WERI-Rb-1 (cell line): ENCODE results near the gene CARD19.

ENCODE experiments used
- DNase-seq: peaks from one replicate; pipeline ENCODE4 v3.0.0-alpha.2; 2020
- H3K27ac ChIP-seq: fragments of 250-450 bp; sonication (Bioruptor Pico); 2 replicates; pipeline ENCODE4 v1.5.1; 2020; ENCODE audit warnings: mild to moderate bottlenecking, moderate library complexity
- H3K27me3 ChIP-seq: fragments of 250-450 bp; sonication (Bioruptor Pico); 2 replicates; pipeline ENCODE4 v1.5.1; 2021; ENCODE audit warnings: mild to moderate bottlenecking, low read depth, moderate library complexity; ENCODE audit not compliant: insufficient read depth, severe bottlenecking
- H3K36me3 ChIP-seq: fragments of 250-450 bp; sonication (Bioruptor Pico); 2 replicates; pipeline ENCODE4 v1.5.1; 2020; ENCODE audit warnings: mild to moderate bottlenecking, moderate library complexity
- H3K4me3 ChIP-seq: 2 replicates; pipeline ENCODE4 v1.5.1; 2011; ENCODE audit warnings: low read depth, mild to moderate bottlenecking, control low read depth, low read length
- H3K9me3 ChIP-seq: fragments of 250-450 bp; sonication (Bioruptor Pico); 2 replicates; pipeline ENCODE4 v1.5.1; 2021; ENCODE audit warnings: mild to moderate bottlenecking, moderate library complexity; ENCODE audit not compliant: severe bottlenecking
- TF ChIP-seq, protein P1 (sequence below): IDR thresholded peaks from 2 replicates; pipeline ENCODE4 v1.5.1; 2011; ENCODE audit warnings: low read depth, mild to moderate bottlenecking, control low read depth, inconsistent platforms, low read length

CARD19 gene

DNA sequence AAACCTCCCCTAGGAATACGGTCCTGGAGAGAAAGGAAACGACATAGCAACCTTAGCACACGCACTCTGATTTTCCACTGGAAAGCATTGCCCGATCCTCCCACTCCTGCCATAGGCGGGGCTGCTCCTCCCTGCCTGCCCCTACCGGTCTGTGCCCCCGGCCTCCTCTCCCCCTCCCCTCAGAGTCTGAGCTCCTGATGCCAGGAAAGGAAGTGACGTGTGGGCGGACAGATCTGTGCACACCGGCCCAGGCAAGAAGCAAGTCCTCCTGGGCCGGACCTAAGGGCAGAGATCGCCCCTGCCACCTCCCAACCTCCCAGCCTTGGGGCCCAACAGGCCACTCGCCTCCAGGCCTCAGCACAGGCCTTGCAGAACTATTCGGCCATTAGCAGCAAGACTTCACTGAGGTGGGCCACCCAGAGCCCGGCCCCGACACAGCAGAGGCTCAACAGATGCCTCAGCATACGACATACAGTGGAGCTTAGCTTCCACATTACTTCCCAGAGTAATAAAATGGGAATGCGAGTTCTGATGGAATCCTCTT lies 30.9 kb downstream of the CARD19 start:
- TF ChIP-seq, protein P1, sequence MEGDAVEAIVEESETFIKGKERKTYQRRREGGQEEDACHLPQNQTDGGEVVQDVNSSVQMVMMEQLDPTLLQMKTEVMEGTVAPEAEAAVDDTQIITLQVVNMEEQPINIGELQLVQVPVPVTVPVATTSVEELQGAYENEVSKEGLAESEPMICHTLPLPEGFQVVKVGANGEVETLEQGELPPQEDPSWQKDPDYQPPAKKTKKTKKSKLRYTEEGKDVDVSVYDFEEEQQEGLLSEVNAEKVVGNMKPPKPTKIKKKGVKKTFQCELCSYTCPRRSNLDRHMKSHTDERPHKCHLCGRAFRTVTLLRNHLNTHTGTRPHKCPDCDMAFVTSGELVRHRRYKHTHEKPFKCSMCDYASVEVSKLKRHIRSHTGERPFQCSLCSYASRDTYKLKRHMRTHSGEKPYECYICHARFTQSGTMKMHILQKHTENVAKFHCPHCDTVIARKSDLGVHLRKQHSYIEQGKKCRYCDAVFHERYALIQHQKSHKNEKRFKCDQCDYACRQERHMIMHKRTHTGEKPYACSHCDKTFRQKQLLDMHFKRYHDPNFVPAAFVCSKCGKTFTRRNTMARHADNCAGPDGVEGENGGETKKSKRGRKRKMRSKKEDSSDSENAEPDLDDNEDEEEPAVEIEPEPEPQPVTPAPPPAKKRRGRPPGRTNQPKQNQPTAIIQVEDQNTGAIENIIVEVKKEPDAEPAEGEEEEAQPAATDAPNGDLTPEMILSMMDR, result no peak
- DNase-seq, result no peak
- no peak overlapping the region for H3K27ac ChIP-seq
- H3K9me3 ChIP-seq, result no peaks in the 10 kb centered on the region
- no peaks in the 10 kb centered on the region for H3K27me3 ChIP-seq
- H3K36me3 ChIP-seq, result peaks cover 3% of the 10 kb centered on the region; the same call in 1 of the 2 replicates
- H3K4me3 ChIP-seq, result no peak overlapping the region

DNA sequence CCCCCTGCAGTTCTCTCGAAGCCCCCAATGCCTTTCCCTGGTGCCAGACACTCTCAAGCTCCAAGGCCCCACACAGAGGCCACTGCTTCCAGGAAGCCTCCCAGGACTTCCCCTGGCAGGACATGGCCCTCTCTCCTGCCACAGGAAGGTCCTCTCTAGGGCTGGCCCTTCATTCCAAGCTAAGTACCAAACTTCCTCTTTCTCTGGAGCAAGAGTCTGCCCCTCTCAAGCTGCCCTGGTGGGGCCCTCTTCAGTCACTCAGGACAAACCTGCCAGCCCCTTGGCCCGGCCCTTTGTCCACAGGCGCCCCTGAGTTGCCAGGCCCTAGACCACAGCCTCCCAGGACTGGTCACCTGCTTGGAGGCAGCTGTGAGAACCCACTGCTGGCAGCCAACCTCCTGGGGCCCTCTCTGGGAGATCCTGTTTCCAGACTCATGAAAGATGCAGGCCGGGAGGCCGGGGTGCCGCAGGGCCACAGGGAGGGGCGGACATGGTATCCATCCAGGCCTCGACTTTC lies 31.4 kb downstream of the CARD19 start:
- Histone ChIP-seq H3K27ac (no peak overlapping the region), H3K4me3 (no peak overlapping the region), H3K9me3 (no peaks in the 10 kb centered on the region), H3K36me3 (peaks cover 3% of the 10 kb centered on the region; the same call in 1 of the 2 replicates), H3K27me3 (no peaks in the 10 kb centered on the region)
- no peak for DNase-seq
- TF ChIP-seq, protein P1, result no peak

DNA sequence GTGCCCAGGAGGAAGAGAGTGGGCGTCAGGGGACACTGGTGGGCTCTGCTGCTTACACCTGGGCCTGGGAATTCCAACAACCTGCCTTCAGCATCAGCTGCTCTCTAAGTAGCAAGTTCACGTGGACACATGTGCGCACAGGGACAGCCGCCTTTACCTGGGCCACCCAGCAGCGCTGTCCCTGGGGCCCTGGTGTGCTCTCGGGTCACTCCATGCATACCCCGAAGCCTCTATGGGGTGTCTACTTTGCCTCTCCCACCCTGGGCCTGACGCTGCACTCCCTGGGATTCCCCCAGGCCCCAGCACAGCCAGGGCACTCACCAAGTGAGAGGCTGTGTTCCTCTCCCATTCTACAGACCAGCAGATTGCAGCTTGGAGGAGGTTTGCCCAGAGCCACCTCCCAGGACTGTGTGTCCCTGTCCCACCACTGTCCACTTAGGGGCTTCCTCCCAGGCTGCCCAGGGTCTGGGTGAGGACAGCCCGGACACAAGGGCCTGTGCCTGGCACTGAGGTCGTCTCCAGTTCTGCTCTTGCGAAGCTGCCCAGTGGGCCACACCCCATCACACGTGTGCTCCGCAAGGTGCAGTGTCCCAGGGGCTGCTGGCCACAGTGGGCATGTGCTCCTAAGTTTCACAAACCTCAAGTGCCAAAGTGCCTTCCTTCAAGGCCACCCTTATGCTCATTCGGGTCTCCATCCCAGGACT lies 32.1 kb downstream of the CARD19 start:
- Histone ChIP-seq H3K27ac (no peak overlapping the region), H3K36me3 (peaks cover 3% of the 10 kb centered on the region; the same call in 1 of the 2 replicates), H3K4me3 (no peak overlapping the region), H3K27me3 (no peaks in the 10 kb centered on the region), H3K9me3 (no peaks in the 10 kb centered on the region)
- DNase-seq, result no peak
- TF ChIP-seq, protein P1, result no peak

DNA sequence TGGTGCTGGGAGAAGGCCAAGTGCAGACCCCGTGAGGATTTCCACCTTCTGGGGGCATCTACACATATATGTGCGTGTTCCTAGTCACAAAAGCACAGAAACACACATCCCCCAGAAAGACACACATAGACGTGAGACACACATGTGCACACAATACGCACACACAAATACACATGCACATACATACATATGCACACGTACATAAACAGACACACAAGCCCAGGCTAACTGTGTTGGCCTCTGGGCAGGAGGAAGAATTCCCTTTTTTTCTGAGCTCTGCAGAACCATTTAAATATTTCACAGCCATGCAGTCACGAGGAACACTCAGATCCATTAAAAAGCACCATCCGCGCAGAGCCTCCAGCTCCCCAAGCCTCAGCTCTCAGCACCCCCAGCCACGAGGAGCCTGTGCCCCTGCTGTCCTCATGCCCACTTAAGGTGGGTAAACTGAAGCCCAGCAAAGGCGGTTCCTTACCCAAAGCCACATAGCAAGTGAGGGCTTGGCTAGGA lies 32.8 kb downstream of the CARD19 start:
- no peak overlapping the region for H3K27ac ChIP-seq
- no peak for DNase-seq
- peaks cover 3% of the 10 kb centered on the region; the same call in 1 of the 2 replicates for H3K36me3 ChIP-seq
- no peaks in the 10 kb centered on the region for H3K27me3 ChIP-seq
- TF ChIP-seq, protein P1, result no peak
- H3K4me3 ChIP-seq, result no peak overlapping the region
- no peaks in the 10 kb centered on the region for H3K9me3 ChIP-seq

DNA sequence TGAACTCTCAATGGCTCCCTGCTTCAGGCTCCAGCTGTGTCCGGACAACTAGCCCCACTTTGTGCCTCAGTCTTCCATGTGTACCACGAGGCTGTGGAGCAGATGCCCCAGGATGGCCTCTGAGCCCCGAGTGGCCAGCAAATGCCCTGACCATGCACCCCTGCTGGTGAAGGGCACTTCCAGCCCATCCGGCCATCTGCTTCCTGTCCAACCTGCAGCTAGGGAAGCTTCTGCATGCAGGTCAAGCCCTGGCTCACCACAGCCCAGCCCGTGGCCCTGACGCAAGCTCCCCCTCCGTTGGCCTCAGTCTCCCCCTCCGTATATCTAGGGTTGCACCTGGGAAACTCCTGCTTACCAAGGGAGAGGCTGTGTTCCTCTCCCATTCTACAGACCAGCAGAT lies 33.3 kb downstream of the CARD19 start:
- DNase-seq, result no peak
- H3K9me3 ChIP-seq, result no peaks in the 10 kb centered on the region
- H3K27me3 ChIP-seq, result no peaks in the 10 kb centered on the region
- TF ChIP-seq, protein P1, result no peak
- H3K4me3 ChIP-seq, result no peak overlapping the region
- no peak overlapping the region for H3K27ac ChIP-seq
- peaks cover 3% of the 10 kb centered on the region; the same call in 1 of the 2 replicates for H3K36me3 ChIP-seq
